HCT116 (cell line): ENCODE data around the gene EIF2D. TPM values are rescaled to one million over a fixed set of nuclear protein-coding genes. Genes with fewer than 3 reads are reported as not detected.

ENCODE experiments used
- ATAC-seq: fragments of 200-7000 bp; cut with Tn5 transposase; 2 replicates; pipeline ENCODE4 v1.9.1; 2020; ENCODE audit warnings: mild to moderate bottlenecking, moderate library complexity
- BruUV-seq: library from RNA; stranded (reverse); fragments of 400-500 nt; replicated peaks from 2 replicates; lab custom pipeline; 2021; lab: Mats Ljungman, UMichigan
- CTCF ChIA-PET: fragments of 300-600 bp; sonication (Branson Sonifier 250); formaldehyde crosslinking; loops from one replicate; lab custom pipeline; 2021; ENCODE audit warnings: antibody characterized with exemption; lab: Charles Lee
- POLR2A ChIA-PET: fragments of 300-600, 350-600 bp; sonication (Branson Sonifier 250); formaldehyde crosslinking; loops from one replicate; lab custom pipeline; 2021; ENCODE audit warnings: antibody characterized with exemption; lab: Charles Lee
- RAD21 ChIA-PET, 2 experiments: fragments of 300-600 bp; sonication (Branson Sonifier 250); formaldehyde crosslinking; loops; one replicate each; lab custom pipeline; 2023; ENCODE audit warnings: low total read pairs in 2 of 2; ENCODE audit not compliant: uncharacterized antibody in 2 of 2, unreplicated experiment in 2 of 2, low non-redundant PET in 1 of 2; lab: Charles Lee
- DNase-seq: peaks from one replicate; pipeline ENCODE4 v3.0.0-alpha.2; 2010; ENCODE audit warnings: low read depth, low spot score
- H2AFZ ChIP-seq: fragments of 200-600 bp; shearing (Covaris generic), sonication (generic); 2 replicates; pipeline ENCODE4 v1.6.1; 2017; ENCODE audit warnings: low read depth, mixed run types, mixed read lengths, antibody characterized with exemption, low read length; ENCODE audit not compliant: poor library complexity, severe bottlenecking
- H3K27ac ChIP-seq: 2 replicates; pipeline ENCODE4 v1.5.1; 2012; ENCODE audit warnings: low read depth, low read length
- H3K27me3 ChIP-seq: fragments of 200-600 bp; sonication (generic); 2 replicates; pipeline ENCODE4 v1.6.1; 2016; ENCODE audit warnings: mixed run types, low read length, mixed read lengths; ENCODE audit not compliant: insufficient read depth
- H3K36me3 ChIP-seq, 2 experiments: fragments of 200-500 bp in 1 of 2; fragments of 200-600 bp in 1 of 2; sonication (Bioruptor generic) in 1 of 2; sonication (generic) in 1 of 2; 2 replicates each; pipeline versions ENCODE4 v1.5.1 to v1.6.1; 2014 to 2016; ENCODE audit warnings: low read length in 2 of 2, inconsistent platforms in 1 of 2, mixed read lengths in 1 of 2, mixed run types in 1 of 2; ENCODE audit not compliant: insufficient read depth in 2 of 2, control insufficient read depth in 1 of 2
- H3K4me1 ChIP-seq, 2 experiments: fragments of 200-600 bp in 1 of 2; sonication (generic) in 1 of 2; 2 replicates each; pipeline versions ENCODE4 v1.5.1 to v1.6.1; 2012 to 2017; ENCODE audit warnings: low read length in 2 of 2, inconsistent platforms in 1 of 2, mild to moderate bottlenecking in 1 of 2, mixed read lengths in 1 of 2, mixed run types in 1 of 2, moderate library complexity in 1 of 2; ENCODE audit not compliant: insufficient read depth in 2 of 2, control insufficient read depth in 1 of 2
- H3K4me2 ChIP-seq: fragments of 200-600 bp; sonication (generic); 2 replicates; pipeline ENCODE4 v1.6.1; 2017; ENCODE audit warnings: mixed run types, low read length, mixed read lengths
- H3K4me3 ChIP-seq, 2 experiments: fragments of 200-600 bp in 1 of 2; sonication (generic) in 1 of 2; replicated peaks in 1 of 2; 2 replicates each; pipeline ENCODE4 v1.5.1; 2011 to 2016; ENCODE audit warnings: low read length in 2 of 2, control low read depth in 1 of 2, low read depth in 1 of 2, mild to moderate bottlenecking in 1 of 2, mixed read lengths in 1 of 2, mixed run types in 1 of 2
- H3K79me2 ChIP-seq: fragments of 200-600 bp; sonication (generic); 2 replicates; pipeline ENCODE4 v1.6.1; 2017; ENCODE audit warnings: mild to moderate bottlenecking, mixed run types, low read length, moderate library complexity, mixed read lengths; ENCODE audit not compliant: insufficient read depth
- H3K9ac ChIP-seq: fragments of 200-600 bp; sonication (generic); 2 replicates; pipeline ENCODE4 v1.6.1; 2016; ENCODE audit warnings: low read length, mixed read lengths
- H3K9me2 ChIP-seq: fragments of 200-600 bp; sonication (generic), shearing (Covaris generic); 2 replicates; pipeline ENCODE4 v1.6.1; 2017; ENCODE audit warnings: mixed run types, mild to moderate bottlenecking, moderate library complexity; ENCODE audit not compliant: insufficient read depth
- H3K9me3 ChIP-seq, 2 experiments: fragments of 200-500 bp in 1 of 2; fragments of 200-600 bp in 1 of 2; sonication (Bioruptor generic) in 1 of 2; sonication (generic) in 1 of 2; 2 replicates each; pipeline ENCODE4 v1.6.1; 2014 to 2017; ENCODE audit warnings: low read length in 2 of 2, mixed read lengths in 2 of 2, inconsistent platforms in 1 of 2, low read depth in 1 of 2, mild to moderate bottlenecking in 1 of 2, mixed run types in 1 of 2, moderate library complexity in 1 of 2; ENCODE audit not compliant: control insufficient read depth in 1 of 2, insufficient read depth in 1 of 2
- H4K20me1 ChIP-seq: fragments of 200-600 bp; sonication (generic), shearing (Covaris generic); 2 replicates; pipeline ENCODE4 v1.6.1; 2017; ENCODE audit warnings: mixed run types, mild to moderate bottlenecking, moderate library complexity; ENCODE audit not compliant: insufficient read depth
- ATF3 ChIP-seq: IDR thresholded peaks from 2 replicates; pipeline ENCODE4 v1.6.1; 2012
- CEBPB ChIP-seq: IDR thresholded peaks from 2 replicates; pipeline ENCODE4 v1.6.1; 2012; ENCODE audit warnings: low read depth
- EGR1 ChIP-seq: IDR thresholded peaks from 2 replicates; pipeline ENCODE4 v1.6.1; 2012; ENCODE audit warnings: low read depth
- MAX ChIP-seq: IDR thresholded peaks from 2 replicates; pipeline ENCODE4 v1.6.1; 2012
- POLR2AphosphoS5 ChIP-seq: IDR thresholded peaks from 2 replicates; pipeline ENCODE4 v1.6.1; 2011; ENCODE audit warnings: mild to moderate bottlenecking, low read depth, low read length, moderate library complexity
- SIN3A ChIP-seq: IDR thresholded peaks from 2 replicates; pipeline ENCODE4 v1.6.1; 2012; ENCODE audit warnings: low read depth
- SRF ChIP-seq: IDR thresholded peaks from 2 replicates; pipeline ENCODE4 v1.6.1; 2012; ENCODE audit warnings: low read depth
- YY1 ChIP-seq: IDR thresholded peaks from 2 replicates; pipeline ENCODE4 v1.6.1; 2011; ENCODE audit warnings: low read length, low read depth, moderate library complexity, mild to moderate bottlenecking; ENCODE audit not compliant: insufficient replicate concordance; ENCODE audit errors: extremely low read depth
- ZBTB33 ChIP-seq: IDR thresholded peaks from 2 replicates; pipeline ENCODE4 v1.6.1; 2011; ENCODE audit warnings: mild to moderate bottlenecking, low read length, moderate library complexity; ENCODE audit not compliant: insufficient replicate concordance; ENCODE audit errors: extremely low read depth
- intact Hi-C: fragments of 100-400 bp; cut with micrococcal nuclease; formaldehyde crosslinking; loops from 2 replicates; pipeline ENCODE4 v1.10.0; 2022
- total RNA-seq: library from RNA; stranded (reverse); gene quantifications from one replicate; pipeline ENCODE4 v1.2.1, GENCODE V29; 2021; ENCODE audit not compliant: unreplicated experiment

Gene EIF2D
- total RNA-seq, 1 experiment from 2014 or later = 54.8 TPM

GRCh38 chr1:206582537-206582936, 29.7 kb downstream of the EIF2D start:
- ChIA-PET POLR2A (no interaction called here), RAD21 (interaction anchor here (0.5 to 1.7 kb wide), 2 partner anchors 82 to 92 kb away, joined by 7 to 10 read pairs; no protein-coding TSS in a partner anchor), CTCF (interaction anchor here (1.4 to 6.9 kb wide), 4 partner anchors 9 to 91 kb away, joined by 4 to 96 read pairs (median 10); no protein-coding TSS in a partner anchor)
- DNase-seq = no peak
- Histone ChIP-seq H3K79me2 (no peaks in the 10 kb centered on the region), H3K27me3 (no peaks in the 10 kb centered on the region), H3K36me3 (no peaks in the 10 kb centered on the region), H3K27ac (no peak overlapping the region), H2AFZ (no peak overlapping the region), H3K9me3 (no peaks in the 10 kb centered on the region), H3K4me3 (no peak overlapping the region), H4K20me1 (no peaks in the 10 kb centered on the region), H3K4me1 (no peaks in the 10 kb centered on the region), H3K9ac (no peak overlapping the region), H3K9me2 (no peaks in the 10 kb centered on the region), H3K4me2 (no peak overlapping the region)
- intact Hi-C loops = no loop called here
- TF ChIP-seq SRF (no peak), EGR1 (no peak), SIN3A (no peak), ZBTB33 (no peak), MAX (no peak), POLR2AphosphoS5 (no peak), YY1 (no peak), ATF3 (no peak), CEBPB (no peak)
- no peak for ATAC-seq
- BruUV-seq = no TSS peak
